HEK293 (cell line): ENCODE results near the gene CTAG1A.

Source experiments
- KLF1 ChIP-seq: fragments of 450-650 bp; formaldehyde crosslinking; IDR thresholded peaks from 2 replicates; pipeline ENCODE4 v1.5.1; 2016; ENCODE audit warnings: missing biosample characterization, missing genetic modification characterization
- KLF10 ChIP-seq: fragments of 450-650 bp; IDR thresholded peaks from 2 replicates; pipeline ENCODE4 v1.5.1; 2018; ENCODE audit warnings: missing biosample characterization, mild to moderate bottlenecking, missing genetic modification characterization
- KLF9 ChIP-seq: fragments of 450-650 bp; formaldehyde crosslinking; IDR thresholded peaks from 2 replicates; pipeline ENCODE4 v1.5.1; 2016; ENCODE audit warnings: missing biosample characterization, missing genetic modification characterization, low read depth
- PATZ1 ChIP-seq: fragments of 450-650 bp; formaldehyde crosslinking; IDR thresholded peaks from 2 replicates; pipeline ENCODE4 v1.5.1; 2016; ENCODE audit warnings: missing biosample characterization, missing genetic modification characterization
- PRDM2 ChIP-seq: fragments of 450-650 bp; formaldehyde crosslinking; IDR thresholded peaks from 2 replicates; pipeline ENCODE4 v1.5.1; 2016; ENCODE audit warnings: missing biosample characterization, missing genetic modification characterization, borderline replicate concordance
- RBAK ChIP-seq: fragments of 450-650 bp; formaldehyde crosslinking; IDR thresholded peaks from 2 replicates; pipeline ENCODE4 v1.5.1; 2016; ENCODE audit warnings: missing biosample characterization, missing genetic modification characterization
- REST ChIP-seq: fragments of 450-650 bp; formaldehyde crosslinking; IDR thresholded peaks from 2 replicates; pipeline ENCODE4 v1.5.1; 2016; ENCODE audit warnings: missing biosample characterization, missing genetic modification characterization
- TRIM28 ChIP-seq: IDR thresholded peaks from 2 replicates; pipeline ENCODE4 v1.6.1; 2011; ENCODE audit warnings: low read length, control low read depth, borderline replicate concordance
- ZBTB11 ChIP-seq: fragments of 450-650 bp; formaldehyde crosslinking; conservative IDR thresholded peaks from 2 replicates; pipeline ENCODE4 v1.5.1; 2016; ENCODE audit warnings: low read depth, missing biosample characterization, missing genetic modification characterization
- ZEB2 ChIP-seq: fragments of 450-650 bp; formaldehyde crosslinking; IDR thresholded peaks from 2 replicates; pipeline ENCODE4 v1.5.1; 2016; ENCODE audit warnings: missing biosample characterization, missing genetic modification characterization
- ZFP3 ChIP-seq: fragments of 450-650 bp; formaldehyde crosslinking; IDR thresholded peaks from 2 replicates; pipeline ENCODE4 v1.5.1; 2016; ENCODE audit warnings: low read depth, missing biosample characterization, missing genetic modification characterization
- ZNF121 ChIP-seq: fragments of 450-650 bp; formaldehyde crosslinking; IDR thresholded peaks from 2 replicates; pipeline ENCODE4 v1.5.1; 2016; ENCODE audit warnings: missing biosample characterization, missing genetic modification characterization
- ZNF140 ChIP-seq: fragments of 450-650 bp; formaldehyde crosslinking; IDR thresholded peaks from 2 replicates; pipeline ENCODE4 v1.5.1; 2016; ENCODE audit warnings: missing biosample characterization, missing genetic modification characterization
- ZNF2 ChIP-seq: fragments of 450-650 bp; formaldehyde crosslinking; IDR thresholded peaks from 2 replicates; pipeline ENCODE4 v1.5.1; 2016; ENCODE audit warnings: missing biosample characterization, missing genetic modification characterization
- ZNF221 ChIP-seq: fragments of 450-650 bp; formaldehyde crosslinking; IDR thresholded peaks from 2 replicates; pipeline ENCODE4 v1.5.1; 2017; ENCODE audit warnings: missing biosample characterization, missing genetic modification characterization, borderline replicate concordance
- ZNF366 ChIP-seq: fragments of 450-650 bp; formaldehyde crosslinking; conservative IDR thresholded peaks from 2 replicates; pipeline ENCODE4 v1.5.1; 2016; ENCODE audit warnings: missing biosample characterization, missing genetic modification characterization
- ZNF501 ChIP-seq: fragments of 450-650 bp; formaldehyde crosslinking; IDR thresholded peaks from 2 replicates; pipeline ENCODE4 v1.5.1; 2016; ENCODE audit warnings: missing biosample characterization, missing genetic modification characterization
- ZNF555 ChIP-seq: fragments of 450-650 bp; formaldehyde crosslinking; conservative IDR thresholded peaks from 2 replicates; pipeline ENCODE4 v1.5.1; 2017; ENCODE audit warnings: missing biosample characterization, mild to moderate bottlenecking, missing genetic modification characterization, inconsistent platforms
- ZNF561 ChIP-seq: fragments of 450-650 bp; IDR thresholded peaks from 2 replicates; pipeline ENCODE4 v1.5.1; 2018; ENCODE audit warnings: missing biosample characterization, missing genetic modification characterization, borderline replicate concordance
- ZNF621 ChIP-seq: fragments of 450-650 bp; formaldehyde crosslinking; IDR thresholded peaks from 2 replicates; pipeline ENCODE4 v1.5.1; 2017; ENCODE audit warnings: missing biosample characterization, missing genetic modification characterization
- ZNF692 ChIP-seq: fragments of 450-650 bp; formaldehyde crosslinking; IDR thresholded peaks from 2 replicates; pipeline ENCODE4 v1.5.1; 2016; ENCODE audit warnings: missing biosample characterization, missing genetic modification characterization
- ZNF830 ChIP-seq: fragments of 450-650 bp; IDR thresholded peaks from 2 replicates; pipeline ENCODE4 v1.5.0; 2018; ENCODE audit warnings: missing biosample characterization, missing genetic modification characterization, low read depth, mild to moderate bottlenecking, moderate library complexity

CTAG1A gene

GRCh38 chrX:154547245-154548027 is 37.5 kb upstream of the CTAG1A start, which contains the start of gene IKBKG (continued):
- TF ChIP-seq ZNF501 (tag by site-specific recombination), result peak; percentile 52
- peak; percentile 40; the same call in 1 of the 2 replicates for TF ChIP-seq ZNF121 (tag by site-specific recombination)
- TF ChIP-seq ZNF692 (tag by site-specific recombination), result peak; percentile 22; the same call in 1 of the 2 replicates
- no peak for TF ChIP-seq PRDM2 (tag by site-specific recombination)
- peak; percentile 72; the same call in 1 of the 2 replicates for TF ChIP-seq KLF1 (tag by site-specific recombination)
- TF ChIP-seq ZNF2 (tag by site-specific recombination), result peak; percentile 33; the same call in 1 of the 2 replicates
- no peak for TF ChIP-seq ZNF555 (tag by site-specific recombination)
- peak; percentile 77; the same call in 1 of the 2 replicates for TF ChIP-seq ZEB2 (tag by site-specific recombination)
- no peak for TF ChIP-seq ZFP3 (tag by site-specific recombination)
- TF ChIP-seq ZNF621 (tag by site-specific recombination), result no peak
- peak; percentile 87 for TF ChIP-seq KLF9 (tag by site-specific recombination)
- peak; percentile 86; the same call in 1 of the 2 replicates for TF ChIP-seq KLF10
- TF ChIP-seq ZNF830 (tag by site-specific recombination), result no peak
- peak; percentile 95 for TF ChIP-seq ZBTB11 (tag by site-specific recombination)
- no peak for TF ChIP-seq ZNF366
- no peak for TF ChIP-seq ZNF221 (tag by site-specific recombination)
- TF ChIP-seq ZNF561 (tag by site-specific recombination), result 0 out of 2 replicates have a peak, but pooled peaks have one; percentile 28
- 0 out of 2 replicates have a peak, but pooled peaks have one; percentile 43 for TF ChIP-seq PATZ1
- TF ChIP-seq ZNF140 (tag by site-specific recombination), result no peak
- peak; percentile 43; the same call in 1 of the 2 replicates for TF ChIP-seq REST
- TF ChIP-seq RBAK (tag by site-specific recombination), result no peak
- TF ChIP-seq TRIM28, result no peak
